Measurements from ENCODE around the gene R3HDM4. TPM values are rescaled to one million over a fixed set of nuclear protein-coding genes. Genes with fewer than 3 reads are reported as not detected.

Gene R3HDM4
- total RNA-seq, 4 donors from 2014 or later: 37.2 to 49.1 (median 44.3) TPM

DNA sequence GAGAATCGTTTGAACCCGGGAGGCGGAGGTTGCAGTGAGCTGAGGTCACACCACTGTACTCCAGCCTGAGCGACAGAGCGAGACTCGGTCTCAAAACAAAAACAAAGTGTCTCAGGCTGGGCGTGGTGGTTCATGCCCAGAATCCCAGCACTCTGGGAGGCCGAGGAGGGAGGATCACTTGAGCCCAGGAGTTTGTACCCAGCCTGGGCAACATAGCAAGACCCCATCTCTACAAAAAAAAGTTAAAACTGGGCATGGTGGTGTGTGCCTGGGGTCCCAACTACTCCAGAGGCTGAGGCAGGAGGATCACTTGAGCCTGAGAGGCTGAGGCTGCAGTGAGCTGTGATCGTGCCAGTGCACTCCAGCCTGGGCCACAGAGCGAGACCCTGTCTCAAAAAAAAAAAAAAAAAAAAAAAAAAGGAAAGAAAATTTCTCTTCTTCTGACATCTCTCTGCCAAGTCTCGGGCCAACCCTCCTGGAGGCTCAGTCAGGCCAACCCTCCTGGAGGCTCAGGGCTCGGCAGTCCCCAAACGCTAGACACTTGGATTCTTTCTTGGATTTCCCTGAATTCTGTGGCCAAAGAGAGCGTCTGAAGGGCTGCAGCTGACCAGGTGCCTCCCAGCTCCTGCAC lies 39.1 kb upstream of the R3HDM4 start:
- ATAC-seq (no peak), DNase-seq (no peak)
- no peaks in the 10 kb centered on the region for H3K9me3 ChIP-seq
- no peak for TF ChIP-seq POLR2A (IDR thresholded peaks at IDR 0.05)
- TF ChIP-seq, protein P1, sequence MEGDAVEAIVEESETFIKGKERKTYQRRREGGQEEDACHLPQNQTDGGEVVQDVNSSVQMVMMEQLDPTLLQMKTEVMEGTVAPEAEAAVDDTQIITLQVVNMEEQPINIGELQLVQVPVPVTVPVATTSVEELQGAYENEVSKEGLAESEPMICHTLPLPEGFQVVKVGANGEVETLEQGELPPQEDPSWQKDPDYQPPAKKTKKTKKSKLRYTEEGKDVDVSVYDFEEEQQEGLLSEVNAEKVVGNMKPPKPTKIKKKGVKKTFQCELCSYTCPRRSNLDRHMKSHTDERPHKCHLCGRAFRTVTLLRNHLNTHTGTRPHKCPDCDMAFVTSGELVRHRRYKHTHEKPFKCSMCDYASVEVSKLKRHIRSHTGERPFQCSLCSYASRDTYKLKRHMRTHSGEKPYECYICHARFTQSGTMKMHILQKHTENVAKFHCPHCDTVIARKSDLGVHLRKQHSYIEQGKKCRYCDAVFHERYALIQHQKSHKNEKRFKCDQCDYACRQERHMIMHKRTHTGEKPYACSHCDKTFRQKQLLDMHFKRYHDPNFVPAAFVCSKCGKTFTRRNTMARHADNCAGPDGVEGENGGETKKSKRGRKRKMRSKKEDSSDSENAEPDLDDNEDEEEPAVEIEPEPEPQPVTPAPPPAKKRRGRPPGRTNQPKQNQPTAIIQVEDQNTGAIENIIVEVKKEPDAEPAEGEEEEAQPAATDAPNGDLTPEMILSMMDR (IDR thresholded peaks at IDR 0.05 in 4 of 5, conservative IDR thresholded peaks at IDR 0.05 in 1 of 5): no peak
- no peak overlapping the region for H3K27ac ChIP-seq
- no peaks in the 10 kb centered on the region for H3K4me1 ChIP-seq
- peaks cover 0 to 20% (median 11%) of the 10 kb centered on the region in 3 donors for H3K27me3 ChIP-seq
- in situ Hi-C loops (cut with MboI; ENCODE audit: low sequenced_read_pairs in 4 of 4): no loop called here
- no peak overlapping the region for H3K4me3 ChIP-seq
- intact Hi-C loops (cut with DNase I; ENCODE audit: low total_unique reads): no loop called here
- no peaks in the 10 kb centered on the region for H3K36me3 ChIP-seq

DNA sequence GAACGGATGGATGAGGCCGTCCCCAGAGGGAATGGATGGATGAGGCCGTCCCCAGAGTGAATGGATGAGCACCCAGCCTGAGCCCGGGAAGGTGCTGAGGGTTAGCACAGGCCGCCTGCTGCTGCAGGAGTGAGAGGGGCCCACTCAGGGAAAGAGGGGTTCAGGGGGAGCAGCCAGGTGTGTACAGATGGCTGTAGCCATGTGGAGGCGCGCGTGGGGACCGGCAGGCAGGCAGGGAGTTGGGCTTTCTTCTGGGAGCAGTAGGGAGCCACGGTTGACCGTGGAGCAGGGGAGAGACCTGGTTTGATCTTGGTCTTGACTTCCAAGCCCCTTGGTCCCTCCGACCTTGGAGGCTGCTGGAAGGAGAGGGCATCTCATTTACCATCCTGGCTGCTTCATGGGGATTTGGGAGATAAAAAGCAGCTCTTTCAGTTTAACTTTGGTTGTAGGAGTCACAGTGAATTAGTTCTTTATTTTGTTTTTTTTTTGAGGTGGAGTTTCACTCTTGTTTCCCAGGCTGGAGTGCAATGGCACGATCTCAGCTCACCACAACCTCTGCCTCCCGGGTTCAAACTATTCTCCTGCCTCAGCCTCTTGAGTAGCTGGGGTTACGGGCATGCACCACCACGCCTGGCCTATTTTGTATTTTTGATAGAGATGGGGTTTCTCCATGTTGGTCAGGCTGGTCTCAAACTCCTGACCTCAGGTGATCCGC lies 37.5 kb upstream of the R3HDM4 start:
- in situ Hi-C loops (cut with MboI; ENCODE audit: low sequenced_read_pairs in 4 of 4): no loop called here
- Histone ChIP-seq H3K36me3 (no peaks in the 10 kb centered on the region), H3K27ac (no peak overlapping the region), H3K4me3 (no peak overlapping the region), H3K27me3 (peaks cover 0 to 20% (median 11%) of the 10 kb centered on the region in 3 donors), H3K9me3 (no peaks in the 10 kb centered on the region), H3K4me1 (no peaks in the 10 kb centered on the region)
- no peak for DNase-seq
- no peak for ATAC-seq
- intact Hi-C loops (cut with DNase I; ENCODE audit: low total_unique reads): no loop called here
- TF ChIP-seq, protein P1 (IDR thresholded peaks at IDR 0.05 in 4 of 5, conservative IDR thresholded peaks at IDR 0.05 in 1 of 5): no peak
- no peak for TF ChIP-seq POLR2A (IDR thresholded peaks at IDR 0.05)

DNA sequence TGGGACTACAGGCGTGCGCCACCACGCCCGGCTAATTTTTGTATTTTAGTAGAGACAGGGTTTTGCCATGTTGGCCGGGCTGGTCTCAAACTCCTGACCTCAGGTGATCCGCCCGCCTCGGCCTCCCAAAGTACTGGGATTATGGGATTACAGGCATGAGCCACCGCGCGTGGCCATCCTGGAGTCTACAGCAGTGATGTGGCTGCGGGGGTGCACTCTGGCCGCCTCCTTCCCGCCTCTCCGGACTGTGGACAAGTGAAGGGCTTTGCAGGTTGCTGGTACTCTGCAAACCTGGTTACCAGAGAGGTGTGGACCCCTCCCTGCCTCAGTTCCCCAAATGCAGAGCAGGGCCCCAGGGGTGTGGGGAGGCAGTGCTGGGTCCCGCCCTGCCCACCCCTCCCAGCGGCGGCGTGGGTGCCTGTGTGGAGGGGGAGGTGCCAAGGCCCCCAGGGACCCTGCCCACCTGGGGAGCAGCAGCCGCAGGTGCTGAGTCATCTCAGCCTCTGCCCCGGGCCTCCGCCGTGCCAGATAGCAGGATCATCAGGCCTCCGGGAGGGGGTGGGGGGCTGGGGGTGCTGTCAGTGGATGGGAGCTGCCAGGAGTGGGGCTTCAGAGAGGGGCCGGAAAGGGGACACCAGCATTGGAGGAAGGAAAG lies 36.0 kb upstream of the R3HDM4 start:
- peaks cover 0 to 12% (median 2%) of the 10 kb centered on the region in 3 donors for H3K27me3 ChIP-seq
- no peaks in the 10 kb centered on the region for H3K4me1 ChIP-seq
- intact Hi-C loops (cut with DNase I; ENCODE audit: low total_unique reads): no loop called here
- no peak overlapping the region for H3K27ac ChIP-seq
- TF ChIP-seq, protein P1 (IDR thresholded peaks at IDR 0.05 in 4 of 5, conservative IDR thresholded peaks at IDR 0.05 in 1 of 5): no peak
- H3K36me3 ChIP-seq: no peaks in the 10 kb centered on the region
- ATAC-seq (no peak), DNase-seq (no peak)
- in situ Hi-C loops (cut with MboI; ENCODE audit: low sequenced_read_pairs in 4 of 4): no loop called here
- H3K9me3 ChIP-seq: no peaks in the 10 kb centered on the region
- no peak overlapping the region for H3K4me3 ChIP-seq

DNA sequence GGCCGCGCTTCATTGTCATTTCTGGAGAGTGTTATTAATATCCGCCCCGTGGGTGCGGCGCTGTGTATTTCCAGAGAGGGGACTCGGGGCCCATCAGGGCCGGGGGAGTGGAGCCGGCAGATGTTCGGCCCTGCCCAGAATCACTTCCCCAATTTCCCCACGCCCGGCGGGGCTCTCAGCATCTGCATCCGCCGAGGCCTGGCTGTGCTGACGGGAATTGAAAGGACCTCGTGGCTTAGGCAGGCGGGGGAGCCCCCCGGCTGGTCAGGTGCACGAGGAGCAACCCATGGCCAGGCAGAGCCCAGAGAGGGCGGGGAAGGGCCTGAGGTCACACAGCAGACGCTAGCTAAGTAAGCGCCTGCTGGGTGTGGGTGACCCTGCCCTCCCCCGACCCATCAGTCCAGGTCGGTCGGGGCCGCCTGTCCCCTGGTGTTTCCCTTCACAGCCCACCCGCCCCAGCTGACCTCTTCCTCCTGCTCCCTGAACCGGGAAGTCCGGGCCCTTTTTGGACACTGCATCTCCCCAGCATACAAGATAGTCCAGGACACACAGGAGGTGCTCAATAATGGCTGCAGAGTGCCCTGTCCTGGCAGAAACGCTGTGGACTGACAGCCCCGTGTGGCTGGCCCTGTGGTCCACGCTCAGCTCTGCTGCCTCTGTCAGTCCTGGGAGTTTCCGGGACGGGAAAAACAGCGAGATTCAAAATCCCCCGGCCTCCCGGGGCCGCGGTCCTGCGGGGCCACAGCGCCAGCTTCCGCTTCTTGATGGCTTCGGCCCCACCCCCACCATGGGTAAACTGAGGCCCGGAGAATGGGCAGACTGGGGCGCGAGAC lies 34.9 kb upstream of the R3HDM4 start:
- no peak overlapping the region for H3K27ac ChIP-seq
- DNase-seq: peak; percentile 31 to 58

More for the DNA sequence above, 34.9 kb upstream of the R3HDM4 start:
- TF ChIP-seq POLR2A (IDR thresholded peaks at IDR 0.05): no peak
- TF ChIP-seq, protein P1 (IDR thresholded peaks at IDR 0.05 in 4 of 5, conservative IDR thresholded peaks at IDR 0.05 in 1 of 5): no peak
- Histone ChIP-seq H3K4me1 (no peaks in the 10 kb centered on the region), H3K27me3 (peaks cover 0 to 5% (median 0%) of the 10 kb centered on the region in 3 donors), H3K4me3 (no peak overlapping the region), H3K36me3 (no peaks in the 10 kb centered on the region), H3K9me3 (no peaks in the 10 kb centered on the region)
- intact Hi-C loops (cut with DNase I; ENCODE audit: low total_unique reads): no loop called here
- ATAC-seq: no peak
- in situ Hi-C loops (cut with MboI; ENCODE audit: low sequenced_read_pairs in 4 of 4): no loop called here

All from gastrocnemius medialis (tissue), 4 donors.